Endometrial microvascular endothelial cells (primary cell): ENCODE measurements around the gene USH1G. TPM values are rescaled to one million over a fixed set of nuclear protein-coding genes. Genes with fewer than 3 reads are reported as not detected.

Experiments
- in situ Hi-C: cut with HindIII; loops from 2 replicates; pipeline ENCODE4 v1.10.0; 2017; ENCODE audit warnings: low sequenced_read_pairs, low pct_unique_long_range_greater_than_20kb; ENCODE audit errors: inconsistent ontology term
- total RNA-seq: library from RNA; depleted of rRNA; stranded (reverse); fragments of >200 nt; gene quantifications from one replicate; pipeline ENCODE4 v1.2.3, GENCODE V29; 2015; ENCODE audit errors: inconsistent ontology term

Gene USH1G
- total RNA-seq, 1 donor from 2014 or later = not detected

GRCh38 chr17:74868251-74868907, 54.7 kb downstream of the USH1G start:
- in situ Hi-C loops = loop anchor here (10.0 kb wide), 1 partner anchor 84 kb away; no protein-coding TSS in a partner anchor

DNA sequence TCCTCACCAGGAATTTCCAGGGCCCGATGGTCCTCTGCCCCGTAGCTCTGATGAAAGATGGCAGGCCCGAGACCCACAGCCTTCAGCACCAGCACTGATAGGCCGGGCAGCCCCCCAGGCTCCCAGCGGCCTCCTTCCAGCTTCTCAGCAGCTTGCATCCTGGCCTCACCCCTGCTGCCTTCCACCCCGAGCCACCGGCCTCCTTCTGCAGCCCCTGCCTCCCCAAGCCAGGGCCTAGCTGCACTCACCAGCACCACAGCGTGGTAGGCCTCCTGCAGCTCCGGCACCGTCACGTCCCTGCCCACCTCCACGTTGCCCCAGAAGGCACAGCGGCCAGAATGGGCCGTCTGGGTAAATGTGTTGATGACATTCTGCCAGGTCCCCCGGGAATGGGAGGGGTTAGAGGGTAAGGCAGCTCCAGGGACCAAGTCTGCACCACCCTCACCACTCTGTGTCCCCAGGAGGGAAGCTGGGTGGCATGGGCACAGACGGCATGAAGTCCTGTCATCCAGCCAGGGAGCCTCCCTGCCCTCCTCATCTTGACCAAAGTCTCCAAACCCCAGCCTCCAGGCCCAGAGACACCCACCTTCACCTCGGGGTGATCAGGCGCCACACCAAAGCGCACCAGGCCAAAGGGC, 56.7 kb downstream of the USH1G start:
- in situ Hi-C loops = loop anchor here (10.0 kb wide), 1 partner anchor 82 kb away; no protein-coding TSS in a partner anchor

Other genes with a start within 250 kb of the USH1G start
- not detected for gene CD300LF, start 210.3 kb downstream of the USH1G start, total RNA-seq
- gene RAB37, start 186.0 kb downstream of the USH1G start, total RNA-seq = not detected
- gene NHERF1, start 174.6 kb downstream of the USH1G start, total RNA-seq = 23.1 TPM
- 24.6 TPM for gene NAT9, start 146.9 kb downstream of the USH1G start, total RNA-seq
- not detected for gene GRIN2C, start 63.4 kb downstream of the USH1G start, total RNA-seq
- gene FDXR, start 50.3 kb downstream of the USH1G start, total RNA-seq = 73.7 TPM
- gene FADS6, start 29.6 kb downstream of the USH1G start, total RNA-seq = not detected
- gene OTOP2, start 1.0 kb upstream of the USH1G start, total RNA-seq = not detected
- not detected for gene OTOP3, start 12.6 kb upstream of the USH1G start, total RNA-seq
- gene HID1, start 49.5 kb upstream of the USH1G start, total RNA-seq = 5.2 TPM
- gene CDR2L, start 64.4 kb upstream of the USH1G start, total RNA-seq = 15.1 TPM
- 57.1 TPM for gene MRPL58, start 89.4 kb upstream of the USH1G start, total RNA-seq
- gene ATP5PD, start 123.7 kb upstream of the USH1G start, total RNA-seq = 296 TPM
- gene KCTD2, start 124.0 kb upstream of the USH1G start, total RNA-seq = 21.4 TPM
- 4.3 TPM for gene SLC16A5, start 164.7 kb upstream of the USH1G start, total RNA-seq
- 4.2 TPM for gene ARMC7, start 186.7 kb upstream of the USH1G start, total RNA-seq
- 47.2 TPM for gene NT5C, start 208.5 kb upstream of the USH1G start, total RNA-seq
- 432 TPM for gene JPT1, start 231.3 kb upstream of the USH1G start, total RNA-seq